Fibroblast of lung (primary cell): ENCODE results near the gene DLG2. TPM values are rescaled to one million over a fixed set of nuclear protein-coding genes. Genes with fewer than 3 reads are reported as not detected.

Source experiments
- DNase-seq, 2 donors: peaks; one replicate each; pipeline versions ENCODE4 v3.0.0 to v3.0.0-alpha.2; 2010; ENCODE audit warnings: low read depth in 2 of 2
- H2AFZ ChIP-seq: 2 replicates; pipeline ENCODE4 v1.5.1; 2012; ENCODE audit warnings: low read length, control low read depth, inconsistent platforms
- H3K27ac ChIP-seq: 2 replicates; pipeline ENCODE4 v1.5.1; 2011; ENCODE audit warnings: low read length, control low read depth; ENCODE audit not compliant: insufficient read depth
- H3K27me3 ChIP-seq: 2 replicates; pipeline ENCODE4 v1.5.1; 2011; ENCODE audit warnings: mild to moderate bottlenecking, low read length; ENCODE audit not compliant: control insufficient read depth, insufficient read depth
- H3K36me3 ChIP-seq: 2 replicates; pipeline ENCODE4 v1.5.1; 2011; ENCODE audit warnings: low read length; ENCODE audit not compliant: control insufficient read depth, insufficient read depth
- H3K4me1 ChIP-seq: 2 replicates; pipeline ENCODE4 v1.5.1; 2011; ENCODE audit warnings: low read length; ENCODE audit not compliant: control insufficient read depth, insufficient read depth; ENCODE audit errors: extremely low read depth
- H3K4me2 ChIP-seq: 2 replicates; pipeline ENCODE4 v1.5.1; 2011; ENCODE audit warnings: low read length, control low read depth; ENCODE audit not compliant: insufficient read depth; ENCODE audit errors: extremely low read depth
- H3K4me3 ChIP-seq, 4 experiments: fragments of 200-600 bp in 1 of 4; sonication (generic) in 1 of 4; replicated peaks in 1 of 4; 2 replicates each; pipeline ENCODE4 v1.5.1; 2011 to 2016; ENCODE audit warnings: low read length in 4 of 4, low read depth in 3 of 4, mild to moderate bottlenecking in 3 of 4, control low read depth in 2 of 4, inconsistent platforms in 1 of 4, mixed read lengths in 1 of 4; ENCODE audit not compliant: insufficient read depth in 1 of 4; ENCODE audit errors: control extremely low read depth in 1 of 4
- H3K79me2 ChIP-seq: 2 replicates; pipeline ENCODE4 v1.5.1; 2012; ENCODE audit warnings: mild to moderate bottlenecking, low read length, inconsistent platforms; ENCODE audit not compliant: control insufficient read depth, insufficient read depth
- H3K9ac ChIP-seq: 2 replicates; pipeline ENCODE4 v1.5.1; 2011; ENCODE audit warnings: mild to moderate bottlenecking, low read length, control low read depth; ENCODE audit not compliant: insufficient read depth
- H3K9me3 ChIP-seq: 2 replicates; pipeline ENCODE4 v1.5.1; 2012; ENCODE audit warnings: low read depth, low read length; ENCODE audit not compliant: control insufficient read depth, insufficient read depth
- H4K20me1 ChIP-seq: 2 replicates; pipeline ENCODE4 v1.5.1; 2011; ENCODE audit warnings: low read length; ENCODE audit not compliant: control insufficient read depth, insufficient read depth; ENCODE audit errors: extremely low read depth
- CTCF ChIP-seq, 2 donors: IDR thresholded peaks in 1 of 2; conservative IDR thresholded peaks in 1 of 2; 1 replicate in 1 of 2; 2 replicates in 1 of 2; pipeline ENCODE4 v1.5.1; 2011 to 2012; ENCODE audit warnings: low read length in 2 of 2, control low read depth in 1 of 2, inconsistent platforms in 1 of 2, low read depth in 1 of 2, mild to moderate bottlenecking in 1 of 2
- EZH2 ChIP-seq: IDR thresholded peaks from 2 replicates; pipeline ENCODE4 v1.5.1; 2012; ENCODE audit warnings: low read length, control low read depth, mild to moderate bottlenecking; ENCODE audit errors: missing control alignments
- polyA plus RNA-seq, 2 donors: library from polyadenylated mRNA; depleted of rRNA in 1 of 2; stranded (reverse) in 1 of 2; unstranded in 1 of 2; fragments of >200 nt; gene quantifications; 2 replicates each; pipeline ENCODE4 v1.2.1, GENCODE V29; 2011 to 2012; ENCODE audit warnings: missing spikeins in 1 of 2
- total RNA-seq: library from RNA; depleted of rRNA; stranded (reverse); fragments of >200 nt; gene quantifications from 2 replicates; pipeline ENCODE4 v1.2.1, GENCODE V29; 2014

DLG2 gene
- total and polyA plus RNA-seq, 2 donors (not counting 1 experiment from before 2014, with no cell fraction given), result 0.77 to 2.3 TPM

GRCh38 chr11:84496122-84496521, 1131.0 kb downstream of the DLG2 start:
- Histone ChIP-seq H2AFZ (no peak overlapping the region), H3K4me3 (no peak overlapping the region), H4K20me1 (no peaks in the 10 kb centered on the region), H3K4me2 (no peak overlapping the region), H3K27me3 (no peaks in the 10 kb centered on the region), H3K27ac (no peak overlapping the region), H3K9me3 (no peaks in the 10 kb centered on the region), H3K4me1 (no peaks in the 10 kb centered on the region), H3K9ac (no peak overlapping the region), H3K36me3 (no peaks in the 10 kb centered on the region), H3K79me2 (no peaks in the 10 kb centered on the region)
- DNase-seq, result no peak
- no peak for TF ChIP-seq CTCF (conservative IDR thresholded peaks at IDR 0.05 in 1 of 2, IDR thresholded peaks at IDR 0.05 in 1 of 2; ENCODE audit: low read depth in 1 of 2, low read length in 2 of 2)
- TF ChIP-seq EZH2, result no peak

- TF ChIP-seq CTCF (conservative IDR thresholded peaks at IDR 0.05 in 1 of 2, IDR thresholded peaks at IDR 0.05 in 1 of 2; ENCODE audit: low read depth in 1 of 2, low read length in 2 of 2), result no peak
- no peak for TF ChIP-seq EZH2
- no peak overlapping the region for H3K4me3 ChIP-seq
- H3K36me3 ChIP-seq, result no peaks in the 10 kb centered on the region
Measured at GRCh38 chr11:84480131-84480530, 1147.0 kb downstream of the DLG2 start.

GRCh38 chr11:84476581-84476980, 1150.6 kb downstream of the DLG2 start:
- Histone ChIP-seq H3K27me3 (no peaks in the 10 kb centered on the region), H3K79me2 (no peaks in the 10 kb centered on the region), H3K9ac (no peak overlapping the region), H3K4me2 (no peak overlapping the region), H3K27ac (no peak overlapping the region), H2AFZ (no peak overlapping the region), H3K36me3 (no peaks in the 10 kb centered on the region), H3K4me1 (no peaks in the 10 kb centered on the region), H4K20me1 (no peaks in the 10 kb centered on the region), H3K9me3 (no peaks in the 10 kb centered on the region), H3K4me3 (no peak overlapping the region)
- TF ChIP-seq CTCF (conservative IDR thresholded peaks at IDR 0.05 in 1 of 2, IDR thresholded peaks at IDR 0.05 in 1 of 2; ENCODE audit: low read depth in 1 of 2, low read length in 2 of 2) (no peak), EZH2 (no peak)
- DNase-seq, result peak in 1 of 2 donors; percentile 64

More at GRCh38 chr11:84480131-84480530, 1147.0 kb downstream of the DLG2 start:
- DNase-seq, result no peak
- Histone ChIP-seq H3K4me2 (no peak overlapping the region), H3K79me2 (no peaks in the 10 kb centered on the region), H3K9ac (no peak overlapping the region), H3K4me1 (no peaks in the 10 kb centered on the region), H3K9me3 (no peaks in the 10 kb centered on the region), H3K27me3 (no peaks in the 10 kb centered on the region), H3K27ac (no peak overlapping the region), H2AFZ (no peak overlapping the region), H4K20me1 (no peaks in the 10 kb centered on the region)
